ENCODE measurements around the gene POMT2.
A peak's percentile ranks its signal among the peaks of the same experiment; 100 is the strongest.

POMT2 gene

GRCh38 chr14:77265561-77266335 lies 54.9 kb downstream of the POMT2 start:
- DNase-seq: no peak

DNA sequence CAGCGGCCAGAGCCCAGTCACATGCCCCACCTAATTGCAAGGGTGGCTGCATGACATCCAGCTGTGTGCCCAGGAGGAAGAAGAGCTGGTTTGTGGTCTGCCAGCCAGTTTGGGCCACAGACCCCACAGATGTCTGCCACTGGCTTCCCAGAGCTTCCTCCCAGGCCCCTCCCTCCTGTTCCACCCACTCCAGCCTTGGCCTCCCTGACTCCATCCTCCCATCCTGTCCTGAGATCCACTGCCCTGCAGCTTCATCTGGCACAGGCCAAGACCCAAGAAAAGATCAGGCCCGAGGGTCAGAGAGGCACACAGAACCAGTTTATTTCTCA lies 55.5 kb downstream of the POMT2 start:
- no peak for DNase-seq

- no peak for DNase-seq
Observed at GRCh38 chr14:77264466-77265186, 56.1 kb downstream of the POMT2 start.

- peak; percentile 21 for DNase-seq
Observed at GRCh38 chr14:77260631-77261030, 60.1 kb downstream of the POMT2 start.

DNA sequence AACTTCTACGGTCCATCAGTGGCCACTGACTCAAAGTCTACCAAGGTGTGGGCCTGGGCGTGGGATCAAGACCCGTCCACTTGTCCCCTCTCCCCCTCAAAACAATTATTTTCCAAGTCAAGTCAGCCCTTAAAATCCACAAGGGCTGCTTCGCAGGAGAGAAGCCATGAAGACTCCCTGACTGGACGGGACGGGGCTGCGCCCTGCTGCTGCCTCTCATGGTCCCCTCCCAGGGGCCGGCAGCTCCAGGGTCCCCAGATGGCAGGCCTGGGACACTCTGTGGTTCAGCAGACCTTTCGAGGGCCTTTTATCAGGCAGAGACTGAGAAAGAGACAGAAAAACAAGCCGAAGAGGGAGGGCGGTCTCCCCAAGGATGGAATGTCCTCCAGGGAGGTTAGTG lies 60.5 kb downstream of the POMT2 start:
- DNase-seq: no peak

DNA sequence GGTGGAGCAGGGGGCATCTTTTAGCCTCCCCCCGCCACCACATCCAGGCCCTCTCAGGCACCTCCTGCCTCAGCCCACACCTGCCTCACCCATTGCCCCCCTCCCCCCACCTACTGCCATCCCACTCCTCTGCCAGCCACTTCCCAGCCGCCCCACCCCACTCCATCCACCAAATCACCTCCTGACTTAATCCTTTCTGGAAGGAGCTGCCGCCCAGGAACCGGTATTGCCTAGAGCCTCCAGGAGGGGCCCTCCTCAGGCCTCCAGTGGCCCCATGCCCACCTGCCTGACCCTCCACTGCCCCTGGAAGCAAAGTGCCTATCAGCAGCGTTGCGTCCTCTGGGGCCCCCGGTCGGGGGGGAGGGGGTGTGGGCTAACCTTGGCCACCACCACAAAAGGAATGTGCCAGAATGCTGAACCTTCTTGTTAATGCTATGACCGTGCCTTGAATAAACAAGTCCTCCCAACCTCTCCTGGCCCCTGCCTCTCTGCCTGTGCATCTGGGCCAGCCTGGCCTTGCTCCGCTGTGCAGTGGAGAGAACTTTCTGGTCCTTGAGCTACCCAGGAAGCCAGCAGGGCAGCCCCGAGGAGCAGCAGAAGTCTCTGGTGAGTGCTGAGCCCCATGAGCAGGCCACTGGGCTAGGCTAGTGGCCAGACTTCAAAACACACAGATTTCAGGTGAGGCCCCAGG lies 61.5 kb downstream of the POMT2 start:
- no peak for DNase-seq

DNA sequence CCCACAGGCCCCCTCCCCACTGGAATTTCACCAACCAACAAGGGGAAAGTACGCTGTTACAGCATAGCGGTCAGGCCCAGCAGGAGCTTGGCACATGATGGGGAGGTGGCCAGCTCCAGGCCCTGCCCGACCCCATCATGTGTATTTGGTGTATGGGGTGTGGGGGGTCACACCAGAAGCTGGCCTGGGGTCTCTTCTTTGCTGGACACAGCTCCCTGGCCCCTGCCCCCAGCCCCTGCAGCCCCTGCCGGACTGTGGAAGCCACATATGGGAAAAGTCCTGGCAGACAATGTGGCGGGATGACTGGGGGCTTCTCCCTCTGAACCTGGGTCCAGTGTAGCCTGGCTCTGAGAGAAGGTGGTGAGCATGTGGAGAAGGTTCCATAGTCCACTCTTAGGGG lies 62.1 kb downstream of the POMT2 start:
- DNase-seq: no peak

DNA sequence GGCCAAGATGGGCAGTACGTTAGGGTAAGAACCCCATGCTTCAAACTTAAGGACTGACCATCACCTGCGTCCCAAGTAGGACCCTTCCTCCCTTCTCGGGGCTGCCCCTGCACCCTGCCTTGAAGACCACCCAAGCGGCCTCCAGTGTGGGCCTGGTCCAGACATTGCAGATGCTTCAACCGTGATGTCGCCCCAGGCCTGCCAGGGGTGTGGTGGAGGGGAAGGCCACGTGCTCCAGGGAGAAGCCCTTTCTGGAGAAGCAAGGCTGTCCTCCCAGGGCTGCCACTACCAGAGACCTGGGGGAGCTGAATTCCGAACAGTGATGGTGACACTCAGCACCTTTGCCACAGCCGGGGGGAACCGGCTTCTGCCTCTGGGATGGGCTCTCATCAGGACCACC lies 63.0 kb downstream of the POMT2 start:
- no peak for DNase-seq

- DNase-seq: no peak
Observed at GRCh38 chr14:77256694-77257093, 64.0 kb downstream of the POMT2 start.

DNA sequence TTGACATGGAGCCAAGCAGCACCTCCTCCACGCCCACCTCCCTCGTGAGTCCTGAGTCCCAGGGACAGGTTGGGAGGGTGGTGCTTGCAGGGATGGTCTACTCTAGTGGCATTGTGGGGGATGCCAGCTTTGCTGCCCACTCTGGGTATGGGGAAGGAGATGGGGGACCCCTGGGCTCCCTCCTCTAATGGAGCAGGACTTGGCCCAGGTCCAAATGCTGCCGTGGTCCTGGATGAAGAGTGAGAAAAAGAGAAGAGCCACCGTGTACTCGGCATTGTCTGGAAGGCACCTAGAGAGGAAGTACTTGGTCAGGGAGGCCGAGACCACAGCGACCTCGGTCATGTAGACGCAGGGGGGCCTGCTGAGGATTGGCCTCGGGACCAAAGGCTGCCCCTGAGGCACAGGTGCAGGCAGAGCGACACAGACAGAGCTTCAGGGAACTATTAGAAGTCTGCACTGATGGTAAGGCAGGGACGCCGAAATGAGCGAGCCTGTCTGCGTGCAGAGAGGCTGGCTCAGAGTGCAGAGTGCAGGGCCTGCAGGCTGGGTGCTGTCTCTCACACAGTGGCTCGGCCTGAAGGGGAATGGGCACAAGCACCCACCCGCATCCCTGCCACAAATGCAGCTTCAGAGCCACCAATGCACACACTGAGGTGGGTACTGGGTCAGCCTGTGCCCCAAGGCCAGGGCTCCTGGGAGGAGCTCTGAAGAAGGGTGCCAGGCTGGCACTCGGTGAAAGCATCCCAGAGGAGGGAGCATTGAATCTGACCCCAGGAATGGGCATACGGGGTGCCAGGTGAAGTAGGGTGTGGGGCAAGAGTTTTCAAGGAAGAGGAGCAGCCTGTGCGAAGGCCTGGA lies 67.1 kb downstream of the POMT2 start:
- DNase-seq: no peak

GRCh38 chr14:77251870-77252269 lies 68.8 kb downstream of the POMT2 start:
- DNase-seq: no peak

GRCh38 chr14:77250927-77251326 lies 69.8 kb downstream of the POMT2 start:
- DNase-seq: no peak

DNA sequence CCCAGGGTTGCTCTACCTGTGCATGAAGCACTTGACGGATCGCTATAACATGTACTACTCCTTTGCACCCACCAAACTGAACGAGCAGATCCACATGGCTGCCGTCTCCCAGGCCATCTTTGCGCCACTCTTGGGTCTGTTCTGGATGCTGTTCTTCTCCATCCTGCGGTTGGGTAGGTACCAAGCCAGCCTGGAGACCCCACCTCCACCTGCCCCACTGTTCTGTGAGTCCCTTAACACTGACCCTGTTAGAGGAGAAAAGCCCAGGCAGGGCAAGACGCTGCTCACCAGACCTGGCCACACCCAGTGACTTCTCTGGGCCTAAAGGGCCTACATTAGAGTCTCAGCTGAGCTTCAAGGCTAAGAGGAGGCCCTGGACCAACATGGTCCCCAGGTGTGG lies 71.4 kb downstream of the POMT2 start:
- no peak for DNase-seq

- no peak for DNase-seq
Observed at GRCh38 chr14:77248666-77249065, 72.0 kb downstream of the POMT2 start.

GRCh38 chr14:77246784-77247183 lies 73.9 kb downstream of the POMT2 start:
- DNase-seq: no peak

- no peak for DNase-seq
Observed at GRCh38 chr14:77245820-77246219, 74.9 kb downstream of the POMT2 start.

- peak; percentile 29 for DNase-seq
Observed at GRCh38 chr14:77243853-77244252, 76.8 kb downstream of the POMT2 start.

GRCh38 chr14:77242752-77243151 lies 77.9 kb downstream of the POMT2 start:
- no peak for DNase-seq

DNA sequence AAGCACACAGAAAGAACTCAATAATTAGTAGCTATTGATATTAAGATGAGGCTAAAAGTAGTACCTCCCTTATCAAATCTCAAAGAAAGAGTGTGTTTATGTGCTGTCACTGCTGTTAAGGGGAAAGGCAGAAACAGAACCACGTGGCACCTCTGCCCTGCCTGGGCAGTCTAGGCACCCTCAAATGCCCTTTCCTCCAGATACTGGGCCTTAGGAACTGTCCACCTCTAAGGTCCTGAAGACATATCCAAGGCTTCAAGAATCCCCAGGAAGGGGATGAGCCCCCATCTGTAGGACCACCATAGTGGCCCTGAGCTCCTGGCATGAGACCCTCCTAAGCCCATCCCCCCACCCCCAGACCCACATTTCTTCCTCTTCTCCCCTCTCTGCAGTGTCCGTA lies 78.7 kb downstream of the POMT2 start:
- DNase-seq: no peak

- DNase-seq: no peak
Observed at GRCh38 chr14:77240336-77240915, 80.3 kb downstream of the POMT2 start.

DNA sequence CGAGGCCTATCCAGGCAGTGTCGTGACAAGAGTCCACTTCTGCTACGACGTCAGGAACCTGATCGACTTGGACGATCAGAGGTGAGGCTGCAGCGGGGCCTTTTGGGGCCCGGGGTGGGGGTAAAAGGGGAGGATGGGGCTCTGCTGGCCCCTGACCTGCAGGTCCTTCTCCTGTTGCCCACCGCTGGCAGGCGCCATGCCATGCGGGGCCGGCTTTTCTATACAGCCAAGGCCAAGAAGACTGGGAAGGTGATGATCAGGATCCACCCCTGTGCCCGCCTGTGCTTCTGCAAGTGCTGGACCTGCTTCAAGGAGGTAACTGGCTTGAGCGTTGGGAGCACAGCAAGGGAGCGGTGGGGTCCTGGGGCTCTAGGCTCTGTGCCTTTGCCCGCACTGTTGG lies 81.3 kb downstream of the POMT2 start:
- DNase-seq: no peak

- no peak for DNase-seq
Observed at GRCh38 chr14:77238996-77239395, 81.7 kb downstream of the POMT2 start.

DNA sequence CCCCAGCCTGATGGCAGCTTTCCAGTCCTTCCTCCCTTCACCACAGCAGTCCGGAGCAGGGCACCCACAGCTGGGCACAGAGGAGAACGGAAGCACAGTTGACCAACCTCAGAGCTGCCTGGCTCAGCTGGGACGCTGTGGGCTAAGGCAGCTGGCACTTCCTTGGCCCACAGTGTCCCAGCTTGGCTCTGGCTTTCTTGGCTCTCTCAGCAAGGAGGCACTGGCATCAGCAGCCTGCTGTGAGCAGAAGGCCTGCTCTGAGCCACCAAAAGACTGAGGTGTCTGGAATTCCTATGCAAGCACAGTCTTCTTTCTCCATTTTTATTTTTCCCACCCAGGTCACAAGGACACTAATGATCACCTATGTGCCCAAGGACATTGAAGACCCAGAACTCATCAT lies 82.3 kb downstream of the POMT2 start:
- DNase-seq: no peak
